ENCODE data around the gene SLC26A9.

DNA sequence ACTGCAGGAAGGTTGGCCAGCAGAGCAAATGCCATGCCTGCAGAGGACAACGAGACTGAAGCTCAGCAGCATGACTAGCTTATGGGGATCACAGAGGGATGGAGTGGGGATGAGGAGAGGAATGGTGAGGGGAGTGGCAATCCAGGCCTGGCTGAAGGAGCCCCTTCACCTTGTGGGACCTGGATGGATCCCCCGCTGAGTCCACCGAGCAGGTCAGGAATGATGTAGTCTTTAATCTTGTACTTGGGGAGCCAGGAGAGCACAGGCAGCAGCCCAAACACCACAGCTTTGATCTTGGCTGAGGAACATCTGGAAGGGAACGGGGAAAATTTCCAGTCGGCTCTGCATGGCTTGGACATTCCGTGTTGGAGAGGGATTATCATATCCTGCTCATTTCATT is 10.5 kb downstream of the SLC26A9 start:
- TF ChIP-seq, protein P1, sequence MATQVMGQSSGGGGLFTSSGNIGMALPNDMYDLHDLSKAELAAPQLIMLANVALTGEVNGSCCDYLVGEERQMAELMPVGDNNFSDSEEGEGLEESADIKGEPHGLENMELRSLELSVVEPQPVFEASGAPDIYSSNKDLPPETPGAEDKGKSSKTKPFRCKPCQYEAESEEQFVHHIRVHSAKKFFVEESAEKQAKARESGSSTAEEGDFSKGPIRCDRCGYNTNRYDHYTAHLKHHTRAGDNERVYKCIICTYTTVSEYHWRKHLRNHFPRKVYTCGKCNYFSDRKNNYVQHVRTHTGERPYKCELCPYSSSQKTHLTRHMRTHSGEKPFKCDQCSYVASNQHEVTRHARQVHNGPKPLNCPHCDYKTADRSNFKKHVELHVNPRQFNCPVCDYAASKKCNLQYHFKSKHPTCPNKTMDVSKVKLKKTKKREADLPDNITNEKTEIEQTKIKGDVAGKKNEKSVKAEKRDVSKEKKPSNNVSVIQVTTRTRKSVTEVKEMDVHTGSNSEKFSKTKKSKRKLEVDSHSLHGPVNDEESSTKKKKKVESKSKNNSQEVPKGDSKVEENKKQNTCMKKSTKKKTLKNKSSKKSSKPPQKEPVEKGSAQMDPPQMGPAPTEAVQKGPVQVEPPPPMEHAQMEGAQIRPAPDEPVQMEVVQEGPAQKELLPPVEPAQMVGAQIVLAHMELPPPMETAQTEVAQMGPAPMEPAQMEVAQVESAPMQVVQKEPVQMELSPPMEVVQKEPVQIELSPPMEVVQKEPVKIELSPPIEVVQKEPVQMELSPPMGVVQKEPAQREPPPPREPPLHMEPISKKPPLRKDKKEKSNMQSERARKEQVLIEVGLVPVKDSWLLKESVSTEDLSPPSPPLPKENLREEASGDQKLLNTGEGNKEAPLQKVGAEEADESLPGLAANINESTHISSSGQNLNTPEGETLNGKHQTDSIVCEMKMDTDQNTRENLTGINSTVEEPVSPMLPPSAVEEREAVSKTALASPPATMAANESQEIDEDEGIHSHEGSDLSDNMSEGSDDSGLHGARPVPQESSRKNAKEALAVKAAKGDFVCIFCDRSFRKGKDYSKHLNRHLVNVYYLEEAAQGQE (IDR thresholded peaks at IDR 0.05; ENCODE audit: insufficient read depth in 1 of 2, low read depth in 2 of 2, low read length in 2 of 2), result no peak
- TF ChIP-seq POLR2AphosphoS5 (IDR thresholded peaks at IDR 0.05; ENCODE audit: low read depth, low read length) (no peak), FOXP2 (optimal IDR thresholded peaks at IDR 0.05; ENCODE audit: borderline replicate concordance, extremely low read depth, extremely low read length, insufficient read depth) (no peak), TAF1 (IDR thresholded peaks at IDR 0.05; ENCODE audit: borderline replicate concordance, insufficient read depth, low read length) (no peak), SIN3A (IDR thresholded peaks at IDR 0.05; ENCODE audit: borderline replicate concordance, insufficient read depth, low read length) (no peak)

Data from PFSK-1 (cell line).